Ectodermal cell (in vitro differentiated cells): Measurements from ENCODE around the gene FRMD5.

ENCODE experiments used
- H3K27ac ChIP-seq: 2 replicates; pipeline ENCODE4 v1.7.0; 2013; ENCODE audit warnings: mild to moderate bottlenecking, low read depth, low read length; ENCODE audit not compliant: insufficient read depth, poor library complexity, severe bottlenecking
- H3K27me3 ChIP-seq: 2 replicates; pipeline ENCODE4 v1.7.0; 2013; ENCODE audit warnings: mild to moderate bottlenecking, low read length; ENCODE audit not compliant: insufficient read depth, control insufficient read depth, poor library complexity, severe bottlenecking
- H3K36me3 ChIP-seq: one replicate; pipeline ENCODE4 v1.7.0; 2013; ENCODE audit warnings: low read length; ENCODE audit not compliant: control insufficient read depth, insufficient read depth
- H3K4me1 ChIP-seq: one replicate; pipeline ENCODE4 v1.7.0; 2013; ENCODE audit warnings: low read length; ENCODE audit not compliant: control insufficient read depth, insufficient read depth
- H3K4me3 ChIP-seq: 2 replicates; pipeline ENCODE4 v1.7.0; 2013; ENCODE audit warnings: low read depth, low read length, control low read depth; ENCODE audit not compliant: insufficient read depth
- H3K9me3 ChIP-seq: 2 replicates; pipeline ENCODE4 v1.7.0; 2013; ENCODE audit warnings: mild to moderate bottlenecking, low read length, moderate library complexity; ENCODE audit not compliant: control insufficient read depth
- WGBS, 2 experiments: methylation state at CpG; one replicate each; pipeline ENCODE4 v1.1.7; 2013; ENCODE audit warnings: missing lambda C conversion rate in 2 of 2; 5-methylcytosine and 5-hydroxymethylcytosine counted together

The FRMD5 gene

DNA sequence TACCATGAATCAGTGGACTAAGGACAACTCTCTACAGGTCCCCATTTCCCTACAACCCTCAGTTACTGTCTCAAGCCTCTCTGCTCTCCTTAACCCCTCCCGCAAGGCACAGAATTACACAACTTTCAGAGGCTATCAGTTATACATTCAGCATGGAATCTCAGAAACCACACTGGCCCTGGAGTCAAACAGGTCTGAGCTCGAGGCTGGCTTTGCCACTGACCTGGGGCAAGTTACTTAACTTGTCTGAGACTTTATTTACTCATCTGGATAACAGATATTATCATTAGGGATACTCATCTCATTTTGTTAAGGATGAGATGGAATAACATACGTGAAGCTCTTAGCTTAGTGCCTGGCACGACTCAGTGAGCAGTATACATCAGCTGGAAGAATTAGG lies 273.1 kb downstream of the FRMD5 start:
- no peaks in the 10 kb centered on the region for H3K36me3 ChIP-seq
- H3K27ac ChIP-seq = no peak overlapping the region
- no peaks in the 10 kb centered on the region for H3K27me3 ChIP-seq
- no peak overlapping the region for H3K4me3 ChIP-seq
- WGBS, 2 experiments = 95 to 99% methylated on average over 4 of the region's 4 CpGs
- no peaks in the 10 kb centered on the region for H3K9me3 ChIP-seq
- peaks cover 12% of the 10 kb centered on the region for H3K4me1 ChIP-seq

DNA sequence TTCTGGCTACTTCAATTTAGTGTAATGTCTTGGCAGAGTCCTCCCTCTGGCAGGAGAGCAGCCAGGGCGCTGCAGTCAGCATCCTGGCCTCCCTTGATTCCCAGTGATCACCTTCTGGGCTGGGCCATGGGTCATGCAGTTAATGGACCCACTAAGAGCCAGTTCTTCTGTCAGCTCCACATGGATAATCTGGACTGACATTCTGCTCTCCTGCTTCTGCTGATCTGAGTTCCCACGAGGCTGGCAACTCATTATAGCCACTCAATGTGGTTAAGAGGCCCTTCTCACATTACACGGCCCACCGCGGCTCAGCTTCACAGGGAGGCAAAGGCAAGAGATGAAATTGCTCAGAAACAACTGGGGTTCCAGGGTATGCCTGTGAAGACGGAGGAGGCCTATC lies 274.3 kb downstream of the FRMD5 start:
- Histone ChIP-seq H3K27ac (no peak overlapping the region), H3K9me3 (no peaks in the 10 kb centered on the region), H3K4me1 (peaks cover 15% of the 10 kb centered on the region), H3K27me3 (no peaks in the 10 kb centered on the region), H3K4me3 (no peak overlapping the region), H3K36me3 (no peaks in the 10 kb centered on the region)
- WGBS, 2 experiments = 52% methylated on average over 6 of the region's 6 CpGs

DNA sequence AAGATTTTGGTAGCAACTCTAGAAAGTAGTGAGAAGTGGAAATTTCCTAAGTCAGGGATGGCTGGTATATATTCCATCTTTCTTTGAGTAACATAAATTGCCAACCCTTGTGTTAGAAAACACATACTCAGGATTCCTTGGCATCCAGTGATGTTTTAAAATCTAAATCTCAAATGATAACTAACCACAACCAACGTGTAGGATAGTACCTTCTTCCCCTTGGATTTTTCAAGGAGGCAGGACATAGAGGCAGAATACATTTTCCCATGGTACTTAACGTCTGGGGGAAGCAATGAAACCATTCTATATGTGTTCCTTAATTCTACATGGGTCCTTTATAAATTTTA lies 274.8 kb downstream of the FRMD5 start:
- peaks cover 18% of the 10 kb centered on the region for H3K4me1 ChIP-seq
- H3K36me3 ChIP-seq = no peaks in the 10 kb centered on the region
- no peak overlapping the region for H3K4me3 ChIP-seq
- H3K27ac ChIP-seq = no peak overlapping the region
- 88 to 92% methylated on average over 2 of the region's 2 CpGs for WGBS, 2 experiments
- H3K9me3 ChIP-seq = no peaks in the 10 kb centered on the region
- no peaks in the 10 kb centered on the region for H3K27me3 ChIP-seq

DNA sequence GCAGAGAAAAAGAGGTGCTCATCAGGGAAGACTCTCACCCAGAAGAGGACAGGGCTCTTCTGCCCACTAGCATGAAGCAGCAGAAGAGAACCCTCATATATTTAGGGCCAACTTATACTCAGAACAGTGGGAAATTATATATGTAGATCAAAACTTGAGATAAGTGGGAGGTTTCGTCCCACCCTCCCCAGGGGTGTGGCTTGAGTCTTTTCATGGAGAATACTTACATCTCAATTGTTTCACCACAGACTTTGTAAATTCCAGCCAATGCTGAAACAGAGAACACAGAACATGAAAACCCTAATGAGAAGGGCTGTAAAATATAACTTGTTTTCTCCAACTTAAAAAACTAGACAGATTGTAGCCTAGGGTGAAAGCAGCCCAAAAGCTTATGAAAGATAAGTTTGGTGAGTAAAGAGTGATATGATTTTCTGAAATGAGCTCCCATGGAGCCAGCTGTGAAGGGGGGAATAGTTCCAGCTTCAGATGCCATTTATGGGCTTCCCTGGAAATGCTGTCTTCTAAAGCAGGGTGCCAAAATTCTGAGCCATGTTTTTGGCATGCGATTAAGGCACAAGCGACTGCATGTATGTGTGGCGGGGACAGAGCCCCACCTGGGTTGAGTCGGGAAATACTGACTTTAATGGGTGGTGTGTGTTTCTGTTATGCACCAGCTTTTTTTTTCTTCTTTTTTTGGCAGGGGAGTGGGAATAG lies 275.4 kb downstream of the FRMD5 start:
- peaks cover 18% of the 10 kb centered on the region for H3K4me1 ChIP-seq
- H3K27me3 ChIP-seq = no peaks in the 10 kb centered on the region
- 95% methylated on average over 4 to 5 of the region's 5 CpGs for WGBS, 2 experiments
- no peak overlapping the region for H3K27ac ChIP-seq
- no peaks in the 10 kb centered on the region for H3K9me3 ChIP-seq
- H3K4me3 ChIP-seq = no peak overlapping the region
- no peaks in the 10 kb centered on the region for H3K36me3 ChIP-seq

DNA sequence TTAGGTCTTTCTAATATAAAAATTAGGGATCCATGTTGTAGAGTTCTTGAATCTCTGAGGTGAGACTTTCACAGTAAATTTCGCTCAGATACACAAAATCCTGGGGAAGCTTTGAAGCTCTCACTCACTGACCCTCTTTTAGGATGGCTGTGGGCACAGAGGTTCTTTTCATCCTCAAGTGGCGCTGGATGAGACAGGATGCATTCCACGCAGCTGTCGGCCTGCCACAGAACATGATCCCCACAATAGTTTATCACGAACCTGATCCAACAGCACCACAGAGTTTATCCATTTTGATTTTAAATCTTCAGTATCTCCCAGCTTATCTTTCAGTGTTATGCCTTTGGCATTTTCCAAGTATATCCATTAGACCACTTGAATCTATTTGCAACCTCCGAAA lies 276.4 kb downstream of the FRMD5 start:
- Histone ChIP-seq H3K4me1 (peaks cover 18% of the 10 kb centered on the region), H3K4me3 (no peak overlapping the region), H3K9me3 (no peaks in the 10 kb centered on the region), H3K27ac (no peak overlapping the region), H3K36me3 (no peaks in the 10 kb centered on the region), H3K27me3 (no peaks in the 10 kb centered on the region)
- 94 to 95% methylated on average over 6 of the region's 6 CpGs for WGBS, 2 experiments

DNA sequence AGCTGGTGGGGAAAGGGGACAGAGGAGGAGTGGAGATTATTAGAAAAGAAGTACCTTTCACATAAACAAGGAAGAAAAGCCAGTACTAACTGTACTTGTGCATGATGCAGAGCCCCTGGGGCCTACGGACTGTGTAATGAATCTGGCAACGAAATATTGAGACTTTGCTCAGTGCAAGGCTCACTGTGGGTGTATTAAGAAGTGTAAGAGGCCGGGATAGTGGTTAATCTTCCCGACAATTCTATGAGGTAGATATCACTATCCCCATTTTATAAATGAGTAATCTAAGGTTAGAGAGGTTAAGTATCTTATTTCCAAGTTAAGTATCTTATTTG lies 278.8 kb downstream of the FRMD5 start:
- no peaks in the 10 kb centered on the region for H3K27me3 ChIP-seq
- H3K36me3 ChIP-seq = no peaks in the 10 kb centered on the region
- H3K27ac ChIP-seq = no peak overlapping the region
- H3K9me3 ChIP-seq = no peaks in the 10 kb centered on the region
- peaks cover 12% of the 10 kb centered on the region for H3K4me1 ChIP-seq
- WGBS, 2 experiments = 91 to 93% methylated on average over 2 to 4 of the region's 4 CpGs
- H3K4me3 ChIP-seq = no peak overlapping the region

DNA sequence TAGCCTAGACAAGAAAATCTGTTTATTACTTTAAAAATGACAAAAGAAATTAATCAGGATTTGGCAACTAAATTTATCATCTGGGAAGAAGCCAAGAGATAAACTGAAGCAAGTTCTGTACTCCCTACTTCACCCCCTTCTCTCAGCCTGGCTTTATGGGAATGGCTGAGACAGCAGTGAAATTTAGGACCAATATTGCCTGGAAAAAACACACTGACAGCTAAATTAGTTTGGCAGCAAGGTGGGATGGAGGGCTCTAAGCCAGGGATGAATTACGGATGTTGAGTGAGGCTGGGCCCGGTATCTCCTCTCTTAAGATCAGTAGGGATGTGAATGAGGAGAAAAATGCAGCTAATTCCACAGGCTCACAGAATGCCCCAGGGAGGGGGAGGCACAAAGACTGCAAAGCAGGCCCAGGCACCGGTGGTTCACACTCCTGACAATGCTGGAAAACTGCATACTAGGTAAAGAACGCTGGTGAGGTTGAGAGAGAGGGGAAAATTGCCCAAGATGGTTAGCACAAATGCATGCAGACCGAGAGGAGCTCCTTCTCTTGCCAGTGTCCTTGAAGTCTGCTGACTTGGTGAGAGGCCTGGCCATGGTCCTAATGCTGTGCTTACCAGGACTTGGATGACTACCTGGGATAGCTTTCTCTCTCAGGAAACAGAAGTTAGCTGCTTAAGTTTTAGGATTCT lies 279.3 kb downstream of the FRMD5 start:
- Histone ChIP-seq H3K9me3 (no peaks in the 10 kb centered on the region), H3K27ac (no peak overlapping the region), H3K4me1 (peaks cover 7% of the 10 kb centered on the region), H3K36me3 (no peaks in the 10 kb centered on the region), H3K4me3 (no peak overlapping the region), H3K27me3 (no peaks in the 10 kb centered on the region)
- whole genome bisulfite sequencing, 2 experiments = 60 to 65% methylated on average over 5 of the region's 5 CpGs

DNA sequence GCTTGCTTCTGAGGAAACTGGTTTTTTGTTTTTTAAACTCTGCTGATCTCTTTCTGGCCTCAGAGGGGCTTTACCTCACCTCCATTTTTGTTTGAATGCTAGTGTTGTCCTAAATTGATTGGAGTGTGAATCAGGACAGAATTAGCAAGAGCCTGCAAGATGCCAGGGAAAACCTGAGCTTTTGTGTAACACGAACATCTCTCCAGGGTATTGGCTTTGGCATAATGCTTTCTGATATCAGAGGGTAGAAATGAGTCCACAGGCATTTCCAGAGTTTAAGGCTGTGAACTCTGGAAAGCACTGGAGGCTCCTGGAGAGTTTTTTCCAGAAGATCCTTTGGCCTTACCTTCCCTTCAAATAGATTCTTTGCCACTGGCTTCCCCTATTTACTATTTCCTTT lies 281.1 kb downstream of the FRMD5 start:
- 89 to 97% methylated on average over 1 of the region's 1 CpG for WGBS, 2 experiments

DNA sequence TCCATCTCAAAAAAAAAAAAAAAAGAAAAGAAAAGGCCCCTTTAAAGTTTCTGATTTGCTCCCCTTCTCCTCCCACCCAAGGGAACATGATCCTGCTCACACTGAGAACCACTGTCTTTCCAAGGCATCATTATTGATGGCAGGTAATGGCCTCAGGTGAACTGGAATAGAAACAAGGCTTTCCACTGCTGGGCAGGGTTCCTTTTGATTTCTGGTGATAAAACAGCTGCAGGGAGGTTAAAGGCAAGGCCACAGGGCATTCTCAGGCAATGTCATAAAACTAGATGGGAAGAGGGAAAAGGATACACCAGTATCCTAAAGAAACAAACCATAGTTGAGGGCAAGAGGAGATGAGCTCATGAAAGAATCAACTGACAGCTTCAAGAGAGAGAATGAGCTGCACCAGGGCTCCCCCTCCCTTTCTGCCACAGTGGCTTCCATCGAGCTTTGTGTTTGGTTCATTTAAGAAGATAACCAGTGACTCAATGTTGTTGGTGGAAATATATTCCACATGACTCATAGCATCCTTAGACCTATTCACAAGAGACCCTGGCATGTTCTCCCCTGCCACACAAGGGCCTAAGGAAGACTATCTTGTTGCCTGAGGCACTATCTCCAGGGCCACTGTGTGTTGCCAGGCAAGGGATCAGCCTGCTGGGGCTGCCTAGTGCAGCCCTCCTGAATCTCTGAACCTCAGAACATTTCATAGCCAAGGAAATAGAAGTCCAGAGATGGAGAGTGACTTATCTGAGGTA lies 281.9 kb downstream of the FRMD5 start:
- H3K27ac ChIP-seq = no peak overlapping the region
- no peak overlapping the region for H3K4me3 ChIP-seq
- WGBS, 2 experiments = 100% methylated on average over 1 of the region's 1 CpG; no CpG with 5 or more reads in 1 of the 2 experiments
- H3K9me3 ChIP-seq = no peaks in the 10 kb centered on the region
- no peaks in the 10 kb centered on the region for H3K36me3 ChIP-seq
- no peaks in the 10 kb centered on the region for H3K27me3 ChIP-seq
- peaks cover 6% of the 10 kb centered on the region for H3K4me1 ChIP-seq

More for the DNA sequence above, 281.1 kb downstream of the FRMD5 start:
- H3K27me3 ChIP-seq = no peaks in the 10 kb centered on the region
- H3K27ac ChIP-seq = no peak overlapping the region
- no peak overlapping the region for H3K4me3 ChIP-seq
- H3K4me1 ChIP-seq = peaks cover 6% of the 10 kb centered on the region
- H3K9me3 ChIP-seq = no peaks in the 10 kb centered on the region
- H3K36me3 ChIP-seq = no peaks in the 10 kb centered on the region

DNA sequence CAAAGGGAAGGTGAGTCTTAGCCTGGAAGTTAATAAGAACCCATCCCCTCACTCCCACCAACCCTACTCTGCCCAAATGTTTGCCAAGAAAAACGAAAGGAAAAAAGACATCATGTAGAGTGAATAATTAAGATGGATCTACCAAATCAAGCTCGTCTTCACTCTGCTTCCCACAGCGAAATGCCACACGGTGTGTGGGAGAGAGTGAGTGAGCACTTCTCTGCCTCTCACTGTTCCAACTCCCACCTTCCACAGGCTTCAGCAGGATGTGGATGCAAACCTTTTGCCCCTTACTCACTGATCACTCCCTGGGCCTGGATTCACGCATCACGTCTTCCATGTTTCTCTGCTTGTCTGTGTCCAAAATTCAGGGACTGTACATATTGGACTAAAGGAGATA lies 282.9 kb downstream of the FRMD5 start:
- peaks cover 6% of the 10 kb centered on the region for H3K4me1 ChIP-seq
- no peaks in the 10 kb centered on the region for H3K27me3 ChIP-seq
- H3K9me3 ChIP-seq = no peaks in the 10 kb centered on the region
- no peak overlapping the region for H3K27ac ChIP-seq
- 97 to 98% methylated on average over 6 of the region's 6 CpGs for WGBS, 2 experiments
- H3K4me3 ChIP-seq = no peak overlapping the region
- H3K36me3 ChIP-seq = no peaks in the 10 kb centered on the region
